Activated CD4-positive, alpha-beta T cell treated with anti-CD3 and anti-CD28 coated beads, Interleukin-2, amount 50 U/mL, for 24 hours (primary cell): Measurements from ENCODE around the gene PLD4.

ENCODE experiments used
- DNase-seq, 2 donors: peaks; one replicate each; pipeline ENCODE4 v3.0.0-alpha.2; 2020; ENCODE audit warnings: low read depth in 1 of 2, low spot score in 1 of 2

The PLD4 gene

DNA sequence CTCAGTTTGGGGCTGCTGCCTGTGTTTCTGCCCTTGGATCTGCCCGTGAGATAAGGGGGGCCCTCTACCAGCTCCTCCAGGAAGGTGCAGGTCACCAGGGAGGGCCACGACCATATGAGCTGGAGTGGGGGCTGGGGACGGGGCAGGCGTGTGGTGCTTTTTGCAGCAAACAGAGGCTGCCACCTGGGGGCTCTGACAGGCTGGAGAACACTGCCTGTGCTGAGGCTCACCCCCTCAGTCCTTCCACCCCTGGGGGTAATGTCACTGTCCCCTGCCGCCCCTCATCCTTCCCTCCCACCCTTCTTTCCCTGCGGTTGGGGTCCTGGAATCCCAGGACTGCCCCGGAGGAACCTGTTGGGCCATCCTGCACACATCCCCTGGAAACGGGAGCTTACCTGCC is 3.2 kb downstream of the PLD4 start:
- DNase-seq: no peak

DNA sequence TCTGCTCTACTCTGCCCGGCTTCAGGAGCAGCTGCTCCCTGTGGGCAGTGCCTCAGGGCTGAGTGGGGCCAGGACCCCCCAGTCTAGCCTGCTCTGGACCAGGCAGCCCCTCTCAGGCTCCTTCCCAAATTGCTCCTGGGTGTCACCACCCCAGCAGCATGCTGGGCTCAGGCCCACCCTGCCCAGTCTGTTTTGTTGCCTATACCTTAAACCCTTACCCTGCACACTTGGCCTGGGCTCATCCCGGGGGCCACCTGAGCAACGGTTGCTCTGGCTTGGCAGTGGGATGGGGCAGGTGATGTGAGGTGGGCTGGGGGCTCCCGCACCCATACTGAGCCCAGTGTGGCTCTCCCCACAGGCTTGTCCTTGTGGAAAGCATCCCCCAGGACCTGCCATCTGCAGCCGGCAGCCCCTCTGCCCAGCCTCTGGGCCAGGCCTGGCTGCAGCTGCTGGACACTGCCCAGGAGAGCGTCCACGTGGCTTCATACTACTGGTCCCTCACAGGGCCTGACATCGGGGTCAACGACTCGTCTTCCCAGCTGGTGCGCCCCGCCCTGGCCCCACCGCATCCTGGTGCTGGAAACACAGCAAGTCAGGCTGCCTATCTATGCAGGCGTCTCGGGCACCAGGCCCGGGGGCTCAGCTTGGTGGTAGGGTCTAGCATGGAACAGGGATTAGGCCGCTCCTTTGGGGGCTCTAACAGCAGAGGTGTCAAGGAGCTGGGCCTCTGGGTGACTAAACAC is 3.9 kb downstream of the PLD4 start:
- no peak for DNase-seq

GRCh38 chr14:104929268-104930230 is 4.9 kb downstream of the PLD4 start:
- no peak for DNase-seq

GRCh38 chr14:104930526-104931303 is 6.0 kb downstream of the PLD4 start:
- no peak for DNase-seq

DNA sequence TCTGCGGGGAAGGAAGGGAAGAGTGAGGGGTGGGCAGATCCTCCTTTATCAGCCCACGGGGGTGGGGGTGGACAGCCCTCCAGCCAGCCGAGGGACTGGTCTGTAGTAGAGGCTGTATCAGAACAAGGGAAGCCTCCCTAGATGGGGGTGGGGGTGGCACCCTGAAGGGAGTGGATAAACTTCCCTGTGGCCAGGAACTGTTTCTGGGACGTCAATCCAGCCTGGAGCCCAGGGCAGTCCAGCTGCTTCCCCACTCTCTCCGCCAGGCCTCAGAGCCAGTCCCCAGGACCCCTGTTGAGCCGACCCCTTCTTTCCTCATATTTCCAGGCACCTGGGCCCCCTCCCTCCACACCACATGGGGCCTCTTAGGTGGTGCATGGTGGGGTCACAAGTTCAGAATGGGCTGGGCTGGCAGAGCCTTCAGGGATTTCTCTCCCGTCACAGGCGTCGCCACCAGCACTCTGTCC is 6.7 kb downstream of the PLD4 start:
- DNase-seq: no peak

GRCh38 chr14:104931771-104932675 is 7.3 kb downstream of the PLD4 start:
- DNase-seq: no peak

DNA sequence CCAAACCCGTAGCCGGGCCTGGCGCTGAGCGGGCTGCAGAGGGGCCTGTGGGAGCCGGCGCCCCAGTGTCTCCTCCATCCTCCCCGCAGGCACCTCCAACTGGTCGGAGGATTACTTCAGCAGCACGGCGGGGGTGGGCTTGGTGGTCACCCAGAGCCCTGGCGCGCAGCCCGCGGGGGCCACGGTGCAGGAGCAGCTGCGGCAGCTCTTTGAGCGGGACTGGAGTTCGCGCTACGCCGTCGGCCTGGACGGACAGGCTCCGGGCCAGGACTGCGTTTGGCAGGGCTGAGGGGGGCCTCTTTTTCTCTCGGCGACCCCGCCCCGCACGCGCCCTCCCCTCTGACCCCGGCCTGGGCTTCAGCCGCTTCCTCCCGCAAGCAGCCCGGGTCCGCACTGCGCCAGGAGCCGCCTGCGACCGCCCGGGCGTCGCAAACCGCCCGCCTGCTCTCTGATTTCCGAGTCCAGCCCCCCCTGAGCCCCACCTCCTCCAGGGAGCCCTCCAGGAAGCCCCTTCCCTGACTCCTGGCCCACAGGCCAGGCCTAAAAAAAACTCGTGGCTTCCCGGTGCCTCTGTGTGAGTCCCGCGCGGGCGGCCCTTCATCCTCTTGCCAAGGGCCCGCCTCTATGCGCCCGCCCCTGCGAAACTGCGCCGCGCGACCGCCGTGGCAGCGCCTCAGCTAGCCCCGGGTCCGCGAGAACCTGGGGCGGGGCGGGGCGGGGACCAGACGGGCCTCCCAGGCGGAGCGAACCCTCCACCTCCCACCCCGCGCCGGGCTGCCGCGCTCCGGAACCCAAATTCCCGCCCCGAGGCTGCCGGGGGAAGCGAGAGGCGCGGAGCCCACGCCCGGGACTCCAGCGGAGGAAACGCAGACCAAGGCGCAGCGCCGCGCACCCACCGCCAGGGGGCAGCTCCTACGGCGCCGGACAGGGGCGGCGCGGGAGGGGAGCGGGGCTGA is 8.3 kb downstream of the PLD4 start:
- peak; percentile 84 to 86 for DNase-seq

DNA sequence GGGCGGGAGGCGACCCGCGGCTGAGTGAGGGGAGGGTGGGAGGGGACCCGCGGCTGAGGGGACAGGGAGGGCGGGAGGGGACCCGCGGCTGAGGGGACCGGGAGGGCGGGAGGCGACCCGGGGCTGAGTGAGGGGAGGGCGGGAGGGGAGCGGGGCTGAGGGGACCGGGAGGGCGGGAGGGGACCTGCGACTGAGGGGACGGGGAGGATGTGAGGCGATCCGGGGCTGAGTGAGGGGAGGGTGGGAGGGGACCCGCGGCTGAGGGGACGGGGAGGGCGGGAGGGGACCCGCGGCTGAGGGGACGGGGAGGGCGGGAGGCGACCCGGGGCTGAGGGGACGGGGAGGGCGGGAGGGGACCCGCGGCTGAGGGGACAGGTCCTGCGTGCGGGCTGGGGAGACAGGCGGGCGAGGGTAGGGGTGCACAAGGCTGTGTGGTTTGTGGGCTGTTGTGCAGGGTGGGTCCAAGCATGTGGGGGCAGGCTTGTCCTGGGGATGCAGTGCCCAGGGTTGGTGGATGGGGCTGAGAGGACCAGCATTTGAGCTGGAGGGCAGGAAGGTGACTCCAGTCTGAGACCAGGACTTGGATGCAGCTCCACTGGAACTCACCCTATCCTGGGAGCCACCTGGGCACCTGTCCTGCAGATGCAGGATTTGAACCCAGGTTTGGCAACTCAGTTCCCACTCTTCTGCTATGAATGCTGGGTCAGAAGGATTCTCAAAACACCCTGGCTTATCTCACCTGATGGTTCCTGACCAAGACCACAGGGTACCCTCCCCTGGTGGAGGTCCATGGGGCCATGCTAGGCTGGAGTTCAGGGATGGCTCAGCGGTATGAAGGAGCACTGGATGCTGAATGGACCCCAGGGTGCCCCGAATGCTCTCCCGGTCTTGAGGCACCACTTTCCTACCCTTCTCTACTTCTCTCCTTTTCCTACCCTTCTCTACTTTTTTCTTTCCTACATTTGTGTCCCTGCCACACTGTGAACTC is 9.4 kb downstream of the PLD4 start:
- no peak for DNase-seq

- no peak for DNase-seq
Measured at GRCh38 chr14:104935026-104935650, 10.5 kb downstream of the PLD4 start.

DNA sequence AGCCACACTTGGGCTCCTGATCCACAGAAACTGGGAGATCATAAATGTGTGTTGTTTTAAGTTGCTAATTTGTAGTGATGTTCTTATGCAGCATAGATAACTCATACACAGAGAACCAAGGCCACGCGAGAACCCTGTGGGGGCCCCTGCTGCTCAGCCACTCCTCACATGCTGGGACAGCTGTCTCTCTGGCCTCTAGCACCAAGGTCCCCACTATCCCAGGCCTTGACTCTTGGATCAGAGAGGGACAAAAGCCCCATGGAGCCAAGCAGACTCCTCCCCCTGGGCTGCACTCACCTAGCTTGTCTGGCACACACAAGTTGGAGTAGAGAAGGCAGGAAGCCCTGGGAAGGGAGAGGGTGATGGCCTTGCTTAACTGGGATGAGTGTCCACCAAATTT is 11.3 kb downstream of the PLD4 start:
- no peak for DNase-seq

- DNase-seq: no peak
Measured at GRCh38 chr14:104936361-104937155, 11.9 kb downstream of the PLD4 start.

GRCh38 chr14:104937161-104937560 is 12.5 kb downstream of the PLD4 start:
- no peak for DNase-seq

- DNase-seq: no peak
Measured at GRCh38 chr14:104937694-104938365, 13.2 kb downstream of the PLD4 start.

- no peak for DNase-seq
Measured at GRCh38 chr14:104938436-104938835, 13.8 kb downstream of the PLD4 start.

- no peak for DNase-seq
Measured at GRCh38 chr14:104938960-104939359, 14.3 kb downstream of the PLD4 start.
